IMR-90 (cell line): ENCODE results near the gene GBP3. TPM values are rescaled to one million over a fixed set of nuclear protein-coding genes. Genes with fewer than 3 reads are reported as not detected.

Experiments used
- ATAC-seq: fragments of 200-7000 bp; cut with Tn5 transposase; 2 replicates; pipeline ENCODE4 v1.9.1; 2020; ENCODE audit warnings: low read depth, mild to moderate bottlenecking, moderate library complexity
- BruUV-seq: library from RNA; stranded (reverse); fragments of 400-500 nt; replicated peaks from 2 replicates; lab custom pipeline; 2021; lab: Mats Ljungman, UMichigan
- CTCF ChIA-PET: fragments of 300-600 bp; formaldehyde crosslinking; extraction: SDS; loops from one replicate; lab custom pipeline; 2021; ENCODE audit warnings: antibody characterized with exemption; lab: Yijun Ruan, JAX
- POLR2A ChIA-PET: fragments of 300-600 bp; sonication (Branson Sonifier 250); formaldehyde crosslinking; loops from one replicate; lab custom pipeline; 2022; ENCODE audit warnings: antibody characterized with exemption; ENCODE audit not compliant: unreplicated experiment; lab: Charles Lee
- DNase-seq: peaks from one replicate; pipeline ENCODE4 v3.0.0; 2013
- H2AFZ ChIP-seq: replicated peaks from 2 replicates; pipeline ENCODE3; 2013; ENCODE audit warnings: low read length, mild to moderate bottlenecking; ENCODE audit not compliant: poor library complexity
- H2AK5ac ChIP-seq: 2 replicates; pipeline ENCODE4 v1.6.1; 2013; ENCODE audit warnings: low read depth, low read length, inconsistent platforms
- H2AK9ac ChIP-seq: replicated peaks from 2 replicates; pipeline ENCODE3; 2013; ENCODE audit warnings: mild to moderate bottlenecking, low read depth, low read length, moderate library complexity; ENCODE audit not compliant: poor library complexity
- H2BK120ac ChIP-seq: 2 replicates; pipeline ENCODE4 v1.6.1; 2013; ENCODE audit warnings: low read depth, low read length, inconsistent platforms
- H2BK15ac ChIP-seq: 3 replicates; pipeline ENCODE4 v1.6.1; 2013; ENCODE audit warnings: low read depth, low read length, inconsistent platforms
- H2BK20ac ChIP-seq: 2 replicates; pipeline ENCODE4 v1.6.1; 2013; ENCODE audit warnings: low read depth, mild to moderate bottlenecking, inconsistent platforms, low read length, moderate library complexity
- H2BK5ac ChIP-seq: 2 replicates; pipeline ENCODE4 v1.6.1; 2013; ENCODE audit warnings: mild to moderate bottlenecking, low read depth, low read length, inconsistent platforms; ENCODE audit not compliant: poor library complexity, severe bottlenecking
- H3K14ac ChIP-seq: replicated peaks from 2 replicates; pipeline ENCODE4 v1.6.1; 2013; ENCODE audit warnings: low read depth, low read length, inconsistent platforms
- H3K18ac ChIP-seq: 2 replicates; pipeline ENCODE4 v1.6.1; 2013; ENCODE audit warnings: low read depth, low read length, control low read depth
- H3K23ac ChIP-seq: 2 replicates; pipeline ENCODE4 v1.6.1; 2013; ENCODE audit warnings: low read depth, low read length, inconsistent platforms
- H3K27ac ChIP-seq: 2 replicates; pipeline ENCODE4 v1.5.1; 2013; ENCODE audit warnings: mild to moderate bottlenecking, control low read depth, low read length; ENCODE audit not compliant: insufficient read depth
- H3K27me3 ChIP-seq: 2 replicates; pipeline ENCODE4 v1.6.1; 2013; ENCODE audit warnings: low read length; ENCODE audit not compliant: control insufficient read depth, insufficient read depth
- H3K36me3 ChIP-seq: 2 replicates; pipeline ENCODE4 v1.6.1; 2013; ENCODE audit warnings: low read length, mixed read lengths; ENCODE audit not compliant: control insufficient read depth, insufficient read depth
- H3K4ac ChIP-seq: 2 replicates; pipeline ENCODE4 v1.6.1; 2013; ENCODE audit warnings: low read depth, low read length, inconsistent platforms
- H3K4me1 ChIP-seq: 2 replicates; pipeline ENCODE4 v1.6.1; 2013; ENCODE audit warnings: low read length, mixed read lengths; ENCODE audit not compliant: control insufficient read depth, insufficient read depth
- H3K4me2 ChIP-seq: 2 replicates; pipeline ENCODE4 v1.6.1; 2013; ENCODE audit warnings: low read depth, mild to moderate bottlenecking, control low read depth, low read length, moderate library complexity
- H3K4me3 ChIP-seq: 2 replicates; pipeline ENCODE4 v1.5.1; 2013; ENCODE audit warnings: low read depth, mild to moderate bottlenecking, control low read depth, low read length, moderate library complexity; ENCODE audit not compliant: insufficient read depth
- H3K56ac ChIP-seq: 2 replicates; pipeline ENCODE4 v1.6.1; 2013; ENCODE audit warnings: low read length, inconsistent platforms; ENCODE audit not compliant: insufficient read depth; ENCODE audit errors: extremely low read depth
- H3K79me1 ChIP-seq, 2 experiments: 2 replicates each; pipeline ENCODE4 v1.6.1; 2013; ENCODE audit warnings: low read length in 2 of 2, inconsistent platforms in 1 of 2, low read depth in 1 of 2
- H3K9ac ChIP-seq: 2 replicates; pipeline ENCODE4 v1.6.1; 2013; ENCODE audit warnings: low read depth, low read length, control low read depth
- H3K9me1 ChIP-seq: 2 replicates; pipeline ENCODE4 v1.6.1; 2013; ENCODE audit warnings: low read length, inconsistent platforms; ENCODE audit not compliant: insufficient read depth
- H3K9me3 ChIP-seq: 2 replicates; pipeline ENCODE4 v1.6.1; 2013; ENCODE audit warnings: low read length; ENCODE audit not compliant: control insufficient read depth, insufficient read depth
- H4K20me1 ChIP-seq: 2 replicates; pipeline ENCODE4 v1.6.1; 2013; ENCODE audit warnings: low read length, inconsistent platforms; ENCODE audit not compliant: insufficient read depth
- H4K5ac ChIP-seq: 2 replicates; pipeline ENCODE4 v1.6.1; 2013; ENCODE audit warnings: mild to moderate bottlenecking, low read depth, low read length, control low read depth
- H4K8ac ChIP-seq, 2 experiments: 2 replicates each; pipeline ENCODE4 v1.6.1; 2013; ENCODE audit warnings: low read depth in 2 of 2, low read length in 2 of 2, control low read depth in 1 of 2, inconsistent platforms in 1 of 2
- H4K91ac ChIP-seq: 2 replicates; pipeline ENCODE4 v1.6.1; 2013; ENCODE audit warnings: low read depth, low read length, inconsistent platforms; ENCODE audit not compliant: insufficient read depth
- BHLHE40 ChIP-seq: fragments of 150-350 bp; IDR thresholded peaks from 2 replicates; pipeline ENCODE4 v1.6.1; 2016; ENCODE audit warnings: mild to moderate bottlenecking, low read depth, low read length
- CEBPB ChIP-seq: IDR thresholded peaks from 2 replicates; pipeline ENCODE4 v1.6.1; 2012; ENCODE audit warnings: low read depth, low read length, improper control_type of control experiment
- CHD1 ChIP-seq: IDR thresholded peaks from 2 replicates; pipeline ENCODE4 v1.6.1; 2012; ENCODE audit warnings: low read depth, low read length, improper control_type of control experiment
- FOS ChIP-seq: fragments of 150-350 bp; IDR thresholded peaks from 2 replicates; pipeline ENCODE4 v1.6.1; 2016; ENCODE audit warnings: low read depth, low read length
- MAFK ChIP-seq: IDR thresholded peaks from 2 replicates; pipeline ENCODE4 v1.6.1; 2012; ENCODE audit warnings: low read depth, low read length, improper control_type of control experiment
- MAZ ChIP-seq: IDR thresholded peaks from 2 replicates; pipeline ENCODE4 v1.6.1; 2012; ENCODE audit warnings: low read depth, mild to moderate bottlenecking, low read length, improper control_type of control experiment, moderate library complexity, borderline replicate concordance
- MXI1 ChIP-seq: IDR thresholded peaks from 2 replicates; pipeline ENCODE4 v1.6.1; 2012; ENCODE audit warnings: low read depth, mild to moderate bottlenecking, low read length, moderate library complexity, borderline replicate concordance
- NFE2L2 ChIP-seq: fragments of 150-350 bp; IDR thresholded peaks from 2 replicates; pipeline ENCODE4 v1.6.1; 2016; ENCODE audit warnings: low read depth, mild to moderate bottlenecking, low read length
- POLR2A ChIP-seq: IDR thresholded peaks from 2 replicates; pipeline ENCODE4 v1.6.1; 2012; ENCODE audit warnings: mild to moderate bottlenecking, low read depth, low read length
- RAD21 ChIP-seq: IDR thresholded peaks from 2 replicates; pipeline ENCODE4 v1.6.1; 2012; ENCODE audit warnings: low read length, improper control_type of control experiment
- RCOR1 ChIP-seq: IDR thresholded peaks from 2 replicates; pipeline ENCODE4 v1.6.1; 2012; ENCODE audit warnings: mild to moderate bottlenecking, low read length, improper control_type of control experiment; ENCODE audit not compliant: insufficient replicate concordance
- RFX5 ChIP-seq: IDR thresholded peaks from 2 replicates; pipeline ENCODE4 v1.8.0; 2012; ENCODE audit warnings: low read depth, mild to moderate bottlenecking, low read length, moderate library complexity
- SMC3 ChIP-seq: fragments of 150-350 bp; IDR thresholded peaks from 2 replicates; pipeline ENCODE4 v1.6.1; 2016; ENCODE audit warnings: low read depth, mild to moderate bottlenecking, antibody characterized with exemption, low read length, moderate library complexity
- WGBS, 2 experiments: methylation state at CpG; one replicate each; pipeline versions ENCODE4 v1.1.5 to v1.1.7; 2013; ENCODE audit warnings: missing lambda C conversion rate in 2 of 2; ENCODE audit not compliant: insufficient read length in 1 of 2; ENCODE audit errors: extremely low coverage in 2 of 2; 5-methylcytosine and 5-hydroxymethylcytosine counted together
- dilution Hi-C: fragments of 300-500 bp; cut with HindIII; formaldehyde crosslinking; loops from one replicate; pipeline ENCODE4 v1.14.3; 2018; ENCODE audit warnings: low sequenced_read_pairs; ENCODE audit not compliant: unreplicated experiment
- in situ Hi-C: fragments of 300-500 bp; cut with MboI; formaldehyde crosslinking; loops from 3 replicates; pipeline ENCODE4 v1.14.3; 2019; ENCODE audit warnings: low sequenced_read_pairs, inconsistent platforms, mixed read lengths
- intact Hi-C: fragments of 100-400 bp; cut with micrococcal nuclease; formaldehyde crosslinking; loops from 2 replicates; pipeline ENCODE4 v1.10.0; 2022
- polyA plus RNA-seq, 3 experiments: library from polyadenylated mRNA; depleted of rRNA; stranded (reverse); fragments of >200 nt; gene quantifications; 2 replicates each; pipeline ENCODE4 v1.2.3, GENCODE V29; 2012; ENCODE audit warnings: low replicate concordance in 1 of 3
- total RNA-seq: library from RNA; depleted of rRNA; stranded (reverse); fragments of >200 nt; gene quantifications from 2 replicates; pipeline ENCODE4 v1.2.3, GENCODE V29; 2012
- TF ChIP-seq, protein P1 (sequence below): fragments of 150-350 bp; IDR thresholded peaks from 2 replicates; pipeline ENCODE4 v1.6.1; 2017; ENCODE audit warnings: mild to moderate bottlenecking, antibody characterized with exemption, low read length, low read depth
- TF ChIP-seq, protein P2 (sequence below): fragments of 150-350 bp; IDR thresholded peaks from 2 replicates; pipeline ENCODE4 v1.6.1; 2016; ENCODE audit warnings: low read depth, mild to moderate bottlenecking, low read length, moderate library complexity, borderline replicate concordance
- TF ChIP-seq, protein P3 (sequence below): conservative IDR thresholded peaks from 2 replicates; pipeline ENCODE4 v1.5.1; 2012; ENCODE audit warnings: mild to moderate bottlenecking, low read depth, low read length, improper control_type of control experiment

The GBP3 gene
- total and polyA plus RNA-seq, 2 of the 4 experiments (the other 2 are of a cell fraction), result 21.9 to 50.0 TPM

DNA sequence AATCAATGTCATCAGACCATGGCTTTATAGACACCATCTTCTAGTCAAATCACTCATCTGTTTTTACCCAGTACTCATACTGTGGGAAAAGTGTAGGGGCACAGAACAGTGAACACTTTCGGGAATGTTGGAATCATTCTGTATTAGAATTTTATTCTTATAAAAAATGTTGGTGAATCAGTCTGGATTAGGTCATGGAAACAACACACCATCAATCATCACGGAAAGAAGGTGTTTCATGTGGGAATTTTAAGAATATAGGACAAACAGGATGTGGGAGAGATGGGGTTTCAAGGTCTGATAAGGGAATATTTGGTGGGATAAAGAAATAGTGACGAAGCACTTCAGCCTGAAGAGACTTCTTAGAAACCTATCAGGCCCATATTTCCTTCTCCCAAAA is 25.1 kb upstream of the GBP3 start:
- peaks cover 8% of the 10 kb centered on the region; the same call in 1 of the 2 replicates for H3K36me3 ChIP-seq
- H2BK15ac ChIP-seq, result no peak overlapping the region
- no CpG with 5 or more reads among the region's 3 CpGs for WGBS, 2 experiments
- H3K4me2 ChIP-seq, result no peak overlapping the region
- intact Hi-C loops, result no loop called here
- H4K5ac ChIP-seq, result no peak overlapping the region
- no peak overlapping the region for H3K27ac ChIP-seq
- H3K4me3 ChIP-seq, result no peak overlapping the region
- no peak overlapping the region for H4K8ac ChIP-seq
- H2AK5ac ChIP-seq, result no peak overlapping the region
- no peaks in the 10 kb centered on the region for H3K79me1 ChIP-seq
- no peak overlapping the region for H3K18ac ChIP-seq
- in situ Hi-C loops, result no loop called here
- H2BK5ac ChIP-seq, result no peak overlapping the region
- BruUV-seq, result no TSS peak
- H2AFZ ChIP-seq, result no peak overlapping the region
- no peak overlapping the region for H2AK9ac ChIP-seq
- no peak overlapping the region for H2BK20ac ChIP-seq
- no peak overlapping the region for H3K23ac ChIP-seq
- H3K9ac ChIP-seq, result no peak overlapping the region
- no peak overlapping the region for H3K4ac ChIP-seq
- H4K91ac ChIP-seq, result no peak overlapping the region
- POLR2A ChIA-PET, result no interaction called here
- dilution Hi-C loops, result no loop called here
- DNase-seq, result peak; percentile 76
- CTCF ChIA-PET, result no interaction called here
- TF ChIP-seq MXI1 (no peak), RAD21 (no peak), RFX5 (no peak), MAFK (no peak), MAZ (no peak), BHLHE40 (no peak), NFE2L2 (no peak), RCOR1 (no peak), FOS (no peak), CHD1 (no peak), SMC3 (no peak), CEBPB (no peak), POLR2A (no peak)
- TF ChIP-seq, protein P1, sequence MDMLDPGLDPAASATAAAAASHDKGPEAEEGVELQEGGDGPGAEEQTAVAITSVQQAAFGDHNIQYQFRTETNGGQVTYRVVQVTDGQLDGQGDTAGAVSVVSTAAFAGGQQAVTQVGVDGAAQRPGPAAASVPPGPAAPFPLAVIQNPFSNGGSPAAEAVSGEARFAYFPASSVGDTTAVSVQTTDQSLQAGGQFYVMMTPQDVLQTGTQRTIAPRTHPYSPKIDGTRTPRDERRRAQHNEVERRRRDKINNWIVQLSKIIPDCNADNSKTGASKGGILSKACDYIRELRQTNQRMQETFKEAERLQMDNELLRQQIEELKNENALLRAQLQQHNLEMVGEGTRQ, result no peak
- TF ChIP-seq, protein P2, sequence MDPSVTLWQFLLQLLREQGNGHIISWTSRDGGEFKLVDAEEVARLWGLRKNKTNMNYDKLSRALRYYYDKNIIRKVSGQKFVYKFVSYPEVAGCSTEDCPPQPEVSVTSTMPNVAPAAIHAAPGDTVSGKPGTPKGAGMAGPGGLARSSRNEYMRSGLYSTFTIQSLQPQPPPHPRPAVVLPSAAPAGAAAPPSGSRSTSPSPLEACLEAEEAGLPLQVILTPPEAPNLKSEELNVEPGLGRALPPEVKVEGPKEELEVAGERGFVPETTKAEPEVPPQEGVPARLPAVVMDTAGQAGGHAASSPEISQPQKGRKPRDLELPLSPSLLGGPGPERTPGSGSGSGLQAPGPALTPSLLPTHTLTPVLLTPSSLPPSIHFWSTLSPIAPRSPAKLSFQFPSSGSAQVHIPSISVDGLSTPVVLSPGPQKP, result no peak
- TF ChIP-seq, protein P3, sequence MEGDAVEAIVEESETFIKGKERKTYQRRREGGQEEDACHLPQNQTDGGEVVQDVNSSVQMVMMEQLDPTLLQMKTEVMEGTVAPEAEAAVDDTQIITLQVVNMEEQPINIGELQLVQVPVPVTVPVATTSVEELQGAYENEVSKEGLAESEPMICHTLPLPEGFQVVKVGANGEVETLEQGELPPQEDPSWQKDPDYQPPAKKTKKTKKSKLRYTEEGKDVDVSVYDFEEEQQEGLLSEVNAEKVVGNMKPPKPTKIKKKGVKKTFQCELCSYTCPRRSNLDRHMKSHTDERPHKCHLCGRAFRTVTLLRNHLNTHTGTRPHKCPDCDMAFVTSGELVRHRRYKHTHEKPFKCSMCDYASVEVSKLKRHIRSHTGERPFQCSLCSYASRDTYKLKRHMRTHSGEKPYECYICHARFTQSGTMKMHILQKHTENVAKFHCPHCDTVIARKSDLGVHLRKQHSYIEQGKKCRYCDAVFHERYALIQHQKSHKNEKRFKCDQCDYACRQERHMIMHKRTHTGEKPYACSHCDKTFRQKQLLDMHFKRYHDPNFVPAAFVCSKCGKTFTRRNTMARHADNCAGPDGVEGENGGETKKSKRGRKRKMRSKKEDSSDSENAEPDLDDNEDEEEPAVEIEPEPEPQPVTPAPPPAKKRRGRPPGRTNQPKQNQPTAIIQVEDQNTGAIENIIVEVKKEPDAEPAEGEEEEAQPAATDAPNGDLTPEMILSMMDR, result no peak
- H4K20me1 ChIP-seq, result no peaks in the 10 kb centered on the region
- no peaks in the 10 kb centered on the region for H3K27me3 ChIP-seq
- no peaks in the 10 kb centered on the region for H3K4me1 ChIP-seq
- no peaks in the 10 kb centered on the region for H3K9me1 ChIP-seq
- no peak overlapping the region for H2BK120ac ChIP-seq
- H3K14ac ChIP-seq, result no peak overlapping the region
- no peak overlapping the region for H3K56ac ChIP-seq
- H3K9me3 ChIP-seq, result no peaks in the 10 kb centered on the region; the same call in 1 of the 2 replicates
- ATAC-seq, result no peak
